ENCODE results near the gene NLN. TPM values are rescaled to one million over a fixed set of nuclear protein-coding genes. Genes with fewer than 3 reads are reported as not detected.
A peak's percentile ranks its signal among the peaks of the same experiment; 100 is the strongest.
"Not testable (repeated sequence)": the region's sequence is repeated elsewhere in the genome, so short reads cannot be mapped to it uniquely, and the experiment has no call there.

The NLN gene
- total RNA-seq, 1 donor from 2014 or later, result 13.8 TPM

DNA sequence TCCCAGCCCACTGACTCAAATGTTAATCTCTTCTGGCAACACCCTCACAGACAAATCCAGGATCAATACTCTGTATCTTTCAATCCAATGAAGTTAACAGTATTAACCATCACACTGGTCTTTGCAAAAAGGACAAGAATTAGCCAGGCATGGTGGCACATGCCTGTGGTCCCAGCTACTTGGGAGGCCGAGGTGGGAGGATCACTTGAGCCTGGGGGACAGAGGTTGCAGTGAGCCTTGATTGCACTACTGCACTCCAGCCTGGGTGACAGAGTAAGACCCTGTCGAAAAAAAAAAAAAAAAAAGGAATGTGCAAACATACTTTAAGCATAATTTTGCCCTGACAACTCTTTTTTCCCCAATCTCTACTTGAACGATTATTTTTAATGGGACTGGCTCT is 146.5 kb downstream of the NLN start:
- ATAC-seq, result no peak
- Histone ChIP-seq H3K27ac (no peak overlapping the region), H3K4me3 (no peak overlapping the region), H3K27me3 (ENCODE audit: low read depth) (no peaks in the 10 kb centered on the region), H3K36me3 (no peaks in the 10 kb centered on the region), H3K4me1 (no peaks in the 10 kb centered on the region), H3K9me3 (no peaks in the 10 kb centered on the region)
- TF ChIP-seq, protein P1, sequence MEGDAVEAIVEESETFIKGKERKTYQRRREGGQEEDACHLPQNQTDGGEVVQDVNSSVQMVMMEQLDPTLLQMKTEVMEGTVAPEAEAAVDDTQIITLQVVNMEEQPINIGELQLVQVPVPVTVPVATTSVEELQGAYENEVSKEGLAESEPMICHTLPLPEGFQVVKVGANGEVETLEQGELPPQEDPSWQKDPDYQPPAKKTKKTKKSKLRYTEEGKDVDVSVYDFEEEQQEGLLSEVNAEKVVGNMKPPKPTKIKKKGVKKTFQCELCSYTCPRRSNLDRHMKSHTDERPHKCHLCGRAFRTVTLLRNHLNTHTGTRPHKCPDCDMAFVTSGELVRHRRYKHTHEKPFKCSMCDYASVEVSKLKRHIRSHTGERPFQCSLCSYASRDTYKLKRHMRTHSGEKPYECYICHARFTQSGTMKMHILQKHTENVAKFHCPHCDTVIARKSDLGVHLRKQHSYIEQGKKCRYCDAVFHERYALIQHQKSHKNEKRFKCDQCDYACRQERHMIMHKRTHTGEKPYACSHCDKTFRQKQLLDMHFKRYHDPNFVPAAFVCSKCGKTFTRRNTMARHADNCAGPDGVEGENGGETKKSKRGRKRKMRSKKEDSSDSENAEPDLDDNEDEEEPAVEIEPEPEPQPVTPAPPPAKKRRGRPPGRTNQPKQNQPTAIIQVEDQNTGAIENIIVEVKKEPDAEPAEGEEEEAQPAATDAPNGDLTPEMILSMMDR (IDR thresholded peaks at IDR 0.05), result no peak
- DNase-seq, result no peak
- intact Hi-C loops (cut with DNase I), result no loop called here

DNA sequence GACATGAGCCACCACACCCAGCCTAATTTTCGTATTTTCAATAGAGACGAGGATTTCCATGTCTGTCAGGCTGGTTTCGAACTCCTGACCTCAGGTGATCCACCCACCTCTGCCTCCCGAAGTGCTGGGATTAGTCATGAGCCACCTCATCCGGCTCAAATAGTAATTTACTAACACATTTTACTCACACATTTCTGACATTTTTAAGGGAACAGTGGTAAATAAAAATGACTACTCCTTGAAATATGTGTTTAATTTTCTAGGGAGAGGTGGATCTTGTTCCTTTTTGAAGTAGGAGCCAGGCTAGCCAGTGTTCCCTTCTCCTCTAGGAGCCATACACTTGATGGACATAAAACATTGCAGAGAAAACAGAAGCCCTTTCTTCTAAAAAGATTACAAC is 149.2 kb downstream of the NLN start:
- H3K36me3 ChIP-seq, result no peaks in the 10 kb centered on the region
- H3K27me3 ChIP-seq (ENCODE audit: low read depth), result no peaks in the 10 kb centered on the region
- no peak overlapping the region for H3K27ac ChIP-seq
- H3K9me3 ChIP-seq, result no peaks in the 10 kb centered on the region
- intact Hi-C loops (cut with DNase I), result no loop called here
- DNase-seq, result no peak
- H3K4me1 ChIP-seq, result no peaks in the 10 kb centered on the region
- H3K4me3 ChIP-seq, result no peak overlapping the region
- TF ChIP-seq, protein P1 (IDR thresholded peaks at IDR 0.05), result no peak
- peak in 1 of 2 donors; percentile 29 for ATAC-seq

GRCh38 chr5:65871776-65872175 is 149.8 kb downstream of the NLN start:
- H3K36me3 ChIP-seq; H3K4me3 ChIP-seq; H3K27ac ChIP-seq; DNase-seq; H3K4me1 ChIP-seq; intact Hi-C loops (cut with DNase I); H3K9me3 ChIP-seq; H3K27me3 ChIP-seq (ENCODE audit: low read depth); ATAC-seq: not testable (repeated sequence)

- no peaks in the 10 kb centered on the region for H3K36me3 ChIP-seq
- intact Hi-C loops (cut with DNase I), result no loop called here
- no peak overlapping the region for H3K4me3 ChIP-seq
- no peaks in the 10 kb centered on the region for H3K27me3 ChIP-seq (ENCODE audit: low read depth)
- H3K9me3 ChIP-seq, result no peaks in the 10 kb centered on the region
- H3K4me1 ChIP-seq, result no peaks in the 10 kb centered on the region
- ATAC-seq (no peak), DNase-seq (no peak)
- TF ChIP-seq, protein P1 (IDR thresholded peaks at IDR 0.05), result no peak
- no peak overlapping the region for H3K27ac ChIP-seq
Observed at GRCh38 chr5:65873181-65873750, 151.3 kb downstream of the NLN start.

GRCh38 chr5:65874241-65874640 is 152.2 kb downstream of the NLN start:
- Histone ChIP-seq H3K9me3 (no peaks in the 10 kb centered on the region), H3K27ac (no peak overlapping the region), H3K36me3 (no peaks in the 10 kb centered on the region), H3K27me3 (ENCODE audit: low read depth) (no peaks in the 10 kb centered on the region), H3K4me1 (no peaks in the 10 kb centered on the region), H3K4me3 (no peak overlapping the region)
- no peak for ATAC-seq
- intact Hi-C loops (cut with DNase I), result no loop called here
- TF ChIP-seq, protein P1 (IDR thresholded peaks at IDR 0.05), result no peak
- no peak for DNase-seq

DNA sequence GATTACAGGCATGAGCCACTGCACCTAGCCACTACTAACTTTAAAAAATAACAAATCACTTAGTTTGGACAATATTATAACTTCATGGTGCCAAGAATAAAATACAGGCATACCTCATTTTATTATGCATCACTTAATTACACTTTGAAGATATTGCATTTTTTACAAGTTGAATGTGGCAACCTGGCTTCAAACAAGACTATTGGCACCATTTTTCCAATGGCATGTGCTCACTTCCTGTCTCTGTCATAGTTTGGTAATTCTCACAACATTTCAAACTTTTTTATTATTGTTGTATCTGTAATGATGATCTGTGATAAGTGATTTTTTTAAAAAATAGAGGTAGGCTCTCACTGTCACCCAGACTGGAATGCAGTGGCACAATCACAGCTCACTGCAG is 154.5 kb downstream of the NLN start:
- Histone ChIP-seq H3K9me3 (no peaks in the 10 kb centered on the region), H3K4me1 (no peaks in the 10 kb centered on the region), H3K4me3 (no peak overlapping the region), H3K27me3 (ENCODE audit: low read depth) (no peaks in the 10 kb centered on the region), H3K36me3 (no peaks in the 10 kb centered on the region), H3K27ac (no peak overlapping the region)
- TF ChIP-seq, protein P1 (IDR thresholded peaks at IDR 0.05), result no peak
- intact Hi-C loops (cut with DNase I), result no loop called here
- ATAC-seq, result no peak
- no peak for DNase-seq
